GM21423 (cell line): ENCODE data around the gene RALGAPA2.
A peak's percentile ranks its signal among the peaks of the same experiment; 100 is the strongest.

Experiments used
- ATAC-seq: cut with Tn5 transposase; IDR thresholded peaks from one replicate; pipeline ENCODE4 v1.9.1; 2021; ENCODE audit warnings: mild to moderate bottlenecking, moderate library complexity; ENCODE audit not compliant: unreplicated experiment

The RALGAPA2 gene

GRCh38 chr20:20582734-20583133 lies 129.7 kb downstream of the RALGAPA2 start:
- no peak for ATAC-seq

GRCh38 chr20:20580139-20580538 lies 132.3 kb downstream of the RALGAPA2 start:
- no peak for ATAC-seq

- ATAC-seq, result no peak
These were observed 133.6 kb downstream of the RALGAPA2 start for GRCh38 chr20:20578838-20579237.

GRCh38 chr20:20573797-20574196 lies 138.6 kb downstream of the RALGAPA2 start:
- ATAC-seq, result no peak

- no peak for ATAC-seq
These were observed 141.2 kb downstream of the RALGAPA2 start for GRCh38 chr20:20571068-20571780.

- ATAC-seq, result no peak
These were observed 143.7 kb downstream of the RALGAPA2 start for GRCh38 chr20:20568604-20569205.

GRCh38 chr20:20567712-20568111 lies 144.7 kb downstream of the RALGAPA2 start:
- ATAC-seq, result no peak

- ATAC-seq, result no peak
These were observed 145.9 kb downstream of the RALGAPA2 start for GRCh38 chr20:20566516-20566915.

GRCh38 chr20:20564279-20564678 lies 148.2 kb downstream of the RALGAPA2 start:
- no peak for ATAC-seq

GRCh38 chr20:20562507-20562906 lies 149.9 kb downstream of the RALGAPA2 start:
- no peak for ATAC-seq

GRCh38 chr20:20561841-20562240 lies 150.6 kb downstream of the RALGAPA2 start:
- peak; percentile 60 for ATAC-seq

- no peak for ATAC-seq
These were observed 151.3 kb downstream of the RALGAPA2 start for GRCh38 chr20:20561172-20561571.

GRCh38 chr20:20557406-20557805 lies 155.0 kb downstream of the RALGAPA2 start:
- no peak for ATAC-seq

GRCh38 chr20:20555838-20556237 lies 156.6 kb downstream of the RALGAPA2 start:
- no peak for ATAC-seq

GRCh38 chr20:20554951-20555350 lies 157.5 kb downstream of the RALGAPA2 start:
- no peak for ATAC-seq

GRCh38 chr20:20553541-20553940 lies 158.9 kb downstream of the RALGAPA2 start:
- ATAC-seq, result no peak

GRCh38 chr20:20552076-20552475 lies 160.4 kb downstream of the RALGAPA2 start:
- no peak for ATAC-seq

- ATAC-seq, result no peak
These were observed 161.0 kb downstream of the RALGAPA2 start for GRCh38 chr20:20551409-20551808.

- no peak for ATAC-seq
These were observed 162.7 kb downstream of the RALGAPA2 start for GRCh38 chr20:20549704-20550103.

GRCh38 chr20:20549267-20549612 lies 163.2 kb downstream of the RALGAPA2 start:
- no peak for ATAC-seq

- ATAC-seq, result no peak
These were observed 163.7 kb downstream of the RALGAPA2 start for GRCh38 chr20:20548527-20549266.

- ATAC-seq, result no peak
These were observed 164.6 kb downstream of the RALGAPA2 start for GRCh38 chr20:20547876-20548266.
